ENCODE data around the gene GEN1. TPM values are rescaled to one million over a fixed set of nuclear protein-coding genes. Genes with fewer than 3 reads are reported as not detected.
"Not testable (repeated sequence)": the region's sequence is repeated elsewhere in the genome, so short reads cannot be mapped to it uniquely, and the experiment has no call there.

GEN1 gene
- total RNA-seq, 1 experiment from 2014 or later = 29.6 TPM

GRCh38 chr2:17821535-17822444 lies 67.9 kb downstream of the GEN1 start:
- no peaks in the 10 kb centered on the region for H3K4me1 Mint-ChIP-seq (ENCODE audit: low read depth, unreplicated experiment)
- H3K36me3 Mint-ChIP-seq (ENCODE audit: insufficient read depth, unreplicated experiment) = no peaks in the 10 kb centered on the region
- H3K27me3 Mint-ChIP-seq (ENCODE audit: unreplicated experiment) = peaks cover 9% of the 10 kb centered on the region
- TF ChIP-seq CTCF (IDR thresholded peaks at IDR 0.05; ENCODE audit: unreplicated experiment) = no peak
- no peak for DNase-seq
- no TSS peak for BruUV-seq (replicated peaks)
- intact Hi-C loops (cut with micrococcal nuclease; ENCODE audit: unreplicated experiment) = no loop called here
- no peaks in the 10 kb centered on the region for H3K9me3 Mint-ChIP-seq (ENCODE audit: low read depth, unreplicated experiment)
- no peak overlapping the region for H3K27ac Mint-ChIP-seq (ENCODE audit: unreplicated experiment)
- H3K4me3 Mint-ChIP-seq (ENCODE audit: low read depth, unreplicated experiment) = no peak overlapping the region
- CTCF ChIA-PET = no interaction called here

GRCh38 chr2:17822445-17823117 lies 68.6 kb downstream of the GEN1 start:
- Mint-ChIP-seq H3K27ac (ENCODE audit: unreplicated experiment) (no peak overlapping the region), H3K4me1 (ENCODE audit: low read depth, unreplicated experiment) (no peaks in the 10 kb centered on the region), H3K36me3 (ENCODE audit: insufficient read depth, unreplicated experiment) (no peaks in the 10 kb centered on the region), H3K27me3 (ENCODE audit: unreplicated experiment) (peaks cover 9% of the 10 kb centered on the region), H3K9me3 (ENCODE audit: low read depth, unreplicated experiment) (no peaks in the 10 kb centered on the region), H3K4me3 (ENCODE audit: low read depth, unreplicated experiment) (no peak overlapping the region)
- CTCF ChIA-PET = interaction anchor here (0.7 kb wide), 1 partner anchor 11 kb away, joined by 6 read pairs; no protein-coding TSS in a partner anchor
- no peak for TF ChIP-seq CTCF (IDR thresholded peaks at IDR 0.05; ENCODE audit: unreplicated experiment)
- DNase-seq = no peak
- no TSS peak for BruUV-seq (replicated peaks)
- intact Hi-C loops (cut with micrococcal nuclease; ENCODE audit: unreplicated experiment) = no loop called here

- BruUV-seq (replicated peaks); H3K9me3 Mint-ChIP-seq (ENCODE audit: low read depth, unreplicated experiment); H3K27ac Mint-ChIP-seq (ENCODE audit: unreplicated experiment); DNase-seq; CTCF ChIA-PET; H3K4me3 Mint-ChIP-seq (ENCODE audit: low read depth, unreplicated experiment); intact Hi-C loops (cut with micrococcal nuclease; ENCODE audit: unreplicated experiment); H3K4me1 Mint-ChIP-seq (ENCODE audit: low read depth, unreplicated experiment); H3K36me3 Mint-ChIP-seq (ENCODE audit: insufficient read depth, unreplicated experiment): not testable (repeated sequence)
- H3K27me3 Mint-ChIP-seq (ENCODE audit: unreplicated experiment) = peaks cover 12% of the 10 kb centered on the region
Observed at GRCh38 chr2:17823646-17824045, 69.7 kb downstream of the GEN1 start.

GRCh38 chr2:17827316-17827715 lies 73.4 kb downstream of the GEN1 start:
- CTCF ChIA-PET = interaction anchor here (0.5 to 0.7 kb wide), 2 partner anchors 12 to 73 kb away, joined by 3 to 4 read pairs; partner anchors contain the start of genes GEN1 and SMC6
- no peak for DNase-seq
- Mint-ChIP-seq H3K27ac (ENCODE audit: unreplicated experiment) (no peak overlapping the region), H3K4me1 (ENCODE audit: low read depth, unreplicated experiment) (peaks cover 7% of the 10 kb centered on the region), H3K36me3 (ENCODE audit: insufficient read depth, unreplicated experiment) (no peaks in the 10 kb centered on the region), H3K4me3 (ENCODE audit: low read depth, unreplicated experiment) (no peak overlapping the region), H3K27me3 (ENCODE audit: unreplicated experiment) (peaks cover 39% of the 10 kb centered on the region), H3K9me3 (ENCODE audit: low read depth, unreplicated experiment) (no peaks in the 10 kb centered on the region)
- no TSS peak for BruUV-seq (replicated peaks)
- no peak for TF ChIP-seq CTCF (IDR thresholded peaks at IDR 0.05; ENCODE audit: unreplicated experiment)
- intact Hi-C loops (cut with micrococcal nuclease; ENCODE audit: unreplicated experiment) = no loop called here

Data from Calu3 (cell line).